Measurements from ENCODE around the gene RRP1. TPM values are rescaled to one million over a fixed set of nuclear protein-coding genes. Genes with fewer than 3 reads are reported as not detected.

Gene RRP1
- total RNA-seq, 4 donors from 2014 or later, result 9.1 to 18.9 (median 16.3) TPM

DNA sequence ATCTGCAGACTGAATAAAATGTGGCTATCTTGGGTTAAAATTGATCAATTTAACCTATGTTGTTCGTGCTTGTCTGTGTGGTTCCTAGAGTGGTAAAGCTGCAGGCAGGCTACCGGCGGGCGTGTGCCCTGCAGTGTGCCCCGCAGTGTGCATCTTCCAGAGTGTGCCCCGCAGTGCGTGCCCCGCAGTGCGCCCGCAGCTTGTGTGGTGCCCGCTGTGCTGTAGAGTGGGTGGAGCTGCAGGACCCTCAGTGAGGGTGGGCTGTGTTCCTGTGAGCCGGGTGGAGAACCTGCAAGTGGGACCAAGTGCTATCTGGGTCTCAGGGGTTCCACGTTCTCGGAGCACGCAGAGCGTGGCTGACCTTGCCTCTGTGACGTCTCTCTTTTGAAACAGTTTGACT is 10.7 kb downstream of the RRP1 start:
- Histone ChIP-seq H3K4me1 (no peaks in the 10 kb centered on the region), H3K36me3 (peaks cover 78 to 98% (median 95%) of the 10 kb centered on the region in 4 donors), H3K27ac (replicated peaks in 1 of 4) (no peak overlapping the region), H3K9me3 (no peaks in the 10 kb centered on the region), H3K27me3 (no peaks in the 10 kb centered on the region), H3K4me3 (no peak overlapping the region)
- DNase-seq (ENCODE audit: extremely low spot score), result no peak
- TF ChIP-seq POLR2A (IDR thresholded peaks at IDR 0.05; ENCODE audit: low read depth), result no peak
- TF ChIP-seq, protein P1, sequence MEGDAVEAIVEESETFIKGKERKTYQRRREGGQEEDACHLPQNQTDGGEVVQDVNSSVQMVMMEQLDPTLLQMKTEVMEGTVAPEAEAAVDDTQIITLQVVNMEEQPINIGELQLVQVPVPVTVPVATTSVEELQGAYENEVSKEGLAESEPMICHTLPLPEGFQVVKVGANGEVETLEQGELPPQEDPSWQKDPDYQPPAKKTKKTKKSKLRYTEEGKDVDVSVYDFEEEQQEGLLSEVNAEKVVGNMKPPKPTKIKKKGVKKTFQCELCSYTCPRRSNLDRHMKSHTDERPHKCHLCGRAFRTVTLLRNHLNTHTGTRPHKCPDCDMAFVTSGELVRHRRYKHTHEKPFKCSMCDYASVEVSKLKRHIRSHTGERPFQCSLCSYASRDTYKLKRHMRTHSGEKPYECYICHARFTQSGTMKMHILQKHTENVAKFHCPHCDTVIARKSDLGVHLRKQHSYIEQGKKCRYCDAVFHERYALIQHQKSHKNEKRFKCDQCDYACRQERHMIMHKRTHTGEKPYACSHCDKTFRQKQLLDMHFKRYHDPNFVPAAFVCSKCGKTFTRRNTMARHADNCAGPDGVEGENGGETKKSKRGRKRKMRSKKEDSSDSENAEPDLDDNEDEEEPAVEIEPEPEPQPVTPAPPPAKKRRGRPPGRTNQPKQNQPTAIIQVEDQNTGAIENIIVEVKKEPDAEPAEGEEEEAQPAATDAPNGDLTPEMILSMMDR (IDR thresholded peaks at IDR 0.05), result no peak
- no peak for TF ChIP-seq EP300 (IDR thresholded peaks at IDR 0.05)
- no peak for TF ChIP-seq POLR2AphosphoS5 (IDR thresholded peaks at IDR 0.05)
- WGBS, result 92% methylated on average over 17 of the region's 17 CpGs
- intact Hi-C loops (cut with DNase I), result no loop called here

- intact Hi-C loops (cut with DNase I), result no loop called here
- TF ChIP-seq, protein P1 (IDR thresholded peaks at IDR 0.05), result no peak
- TF ChIP-seq POLR2A (IDR thresholded peaks at IDR 0.05; ENCODE audit: low read depth) (no peak), POLR2AphosphoS5 (IDR thresholded peaks at IDR 0.05) (no peak), EP300 (IDR thresholded peaks at IDR 0.05) (no peak)
- WGBS, result 91% methylated on average over 7 of the region's 14 CpGs
- H3K27me3 ChIP-seq, result no peaks in the 10 kb centered on the region
- no peak overlapping the region for H3K27ac ChIP-seq (replicated peaks in 1 of 4)
- DNase-seq (ENCODE audit: extremely low spot score), result no peak
- H3K36me3 ChIP-seq, result peaks cover 74 to 94% (median 91%) of the 10 kb centered on the region in 4 donors
- no peaks in the 10 kb centered on the region for H3K4me1 ChIP-seq
- no peak overlapping the region for H3K4me3 ChIP-seq
- H3K9me3 ChIP-seq, result no peaks in the 10 kb centered on the region
Measured at GRCh38 chr21:43800566-43800965, 11.2 kb downstream of the RRP1 start.

- no peaks in the 10 kb centered on the region for H3K4me1 ChIP-seq
- intact Hi-C loops (cut with DNase I), result no loop called here
- peaks cover 67 to 93% (median 87%) of the 10 kb centered on the region in 4 donors for H3K36me3 ChIP-seq
- TF ChIP-seq EP300 (IDR thresholded peaks at IDR 0.05) (no peak), POLR2A (IDR thresholded peaks at IDR 0.05; ENCODE audit: low read depth) (no peak), POLR2AphosphoS5 (IDR thresholded peaks at IDR 0.05) (no peak)
- TF ChIP-seq, protein P1 (IDR thresholded peaks at IDR 0.05), result no peak
- H3K4me3 ChIP-seq, result no peak overlapping the region
- H3K27ac ChIP-seq (replicated peaks in 1 of 4), result no peak overlapping the region
- H3K9me3 ChIP-seq, result no peaks in the 10 kb centered on the region
- DNase-seq (ENCODE audit: extremely low spot score), result no peak
- 94% methylated on average over 42 of the region's 42 CpGs for WGBS
- H3K27me3 ChIP-seq, result no peaks in the 10 kb centered on the region
Measured at GRCh38 chr21:43801006-43801783, 11.8 kb downstream of the RRP1 start.

DNA sequence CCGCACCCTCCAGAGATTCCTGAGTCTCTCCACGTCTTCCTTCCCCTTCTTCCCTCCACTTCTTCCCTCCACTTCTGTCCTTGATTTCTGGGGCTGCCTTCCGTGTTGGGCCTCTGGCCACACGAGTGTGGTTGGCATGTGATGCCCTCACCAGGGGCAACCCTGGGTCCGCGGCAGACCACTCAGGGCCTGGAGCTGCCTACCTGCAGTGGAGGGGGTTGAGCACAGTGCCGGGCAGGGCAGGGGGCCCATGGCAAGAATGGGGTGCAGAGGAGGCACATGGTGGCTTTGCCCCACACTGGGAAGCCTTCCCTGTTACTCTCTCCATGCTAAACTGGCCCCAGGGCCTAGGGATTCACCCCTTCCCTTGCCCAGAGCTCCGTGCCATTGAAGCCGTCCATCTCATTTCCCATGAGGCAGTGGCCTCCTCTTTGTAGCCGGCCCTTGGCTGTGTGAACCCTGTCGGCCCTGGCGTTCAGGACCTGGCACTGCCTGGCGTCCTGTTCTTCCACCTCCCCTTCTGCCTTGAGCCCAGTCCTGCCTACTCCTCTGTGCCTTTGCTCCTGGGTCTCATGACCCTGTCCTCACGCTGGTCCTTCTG is 13.4 kb downstream of the RRP1 start:
- intact Hi-C loops (cut with DNase I), result no loop called here
- no peak for DNase-seq (ENCODE audit: extremely low spot score)
- Histone ChIP-seq H3K4me1 (no peaks in the 10 kb centered on the region), H3K27me3 (no peaks in the 10 kb centered on the region), H3K27ac (replicated peaks in 1 of 4) (no peak overlapping the region), H3K4me3 (no peak overlapping the region), H3K36me3 (peaks cover 51 to 81% (median 73%) of the 10 kb centered on the region in 4 donors), H3K9me3 (no peaks in the 10 kb centered on the region)
- 82% methylated on average over 14 of the region's 14 CpGs for WGBS
- TF ChIP-seq POLR2A (IDR thresholded peaks at IDR 0.05; ENCODE audit: low read depth), result no peak
- no peak for TF ChIP-seq POLR2AphosphoS5 (IDR thresholded peaks at IDR 0.05)
- TF ChIP-seq, protein P1 (IDR thresholded peaks at IDR 0.05), result no peak
- no peak for TF ChIP-seq EP300 (IDR thresholded peaks at IDR 0.05)

All from esophagus muscularis mucosa (tissue), 4 donors.